CD8-positive, alpha-beta memory T cell (primary cell): Measurements from ENCODE around the gene BLVRA. TPM values are rescaled to one million over a fixed set of nuclear protein-coding genes. Genes with fewer than 3 reads are reported as not detected.
A peak's percentile ranks its signal among the peaks of the same experiment; 100 is the strongest.
"Not testable (repeated sequence)": the region's sequence is repeated elsewhere in the genome, so short reads cannot be mapped to it uniquely, and the experiment has no call there.

ENCODE experiments used
- CTCF ChIA-PET: fragments of 350-600 bp; sonication (Branson Sonifier 250); formaldehyde crosslinking; loops from one replicate; lab custom pipeline; 2021; ENCODE audit warnings: antibody characterized with exemption; lab: Charles Lee
- POLR2A ChIA-PET: fragments of 350-600 bp; sonication (Branson Sonifier 250); formaldehyde crosslinking; loops from one replicate; lab custom pipeline; 2021; ENCODE audit warnings: antibody characterized with exemption; lab: Charles Lee
- DNase-seq, 5 donors: peaks; one replicate each; pipeline versions ENCODE4 v3.0.0 to v3.0.0-alpha.2; 2020 to 2022; ENCODE audit warnings: mixed read lengths in 1 of 5
- H3K27ac ChIP-seq: one replicate; pipeline ENCODE4 v1.7.0; 2013; ENCODE audit warnings: low read depth, mild to moderate bottlenecking, low read length, moderate library complexity
- H3K27me3 ChIP-seq: 2 replicates; pipeline ENCODE4 v1.7.0; 2013; ENCODE audit warnings: low read length, mild to moderate bottlenecking; ENCODE audit not compliant: insufficient read depth, poor library complexity, severe bottlenecking
- H3K36me3 ChIP-seq: 2 replicates; pipeline ENCODE4 v1.7.0; 2013; ENCODE audit warnings: mild to moderate bottlenecking, low read length, moderate library complexity; ENCODE audit not compliant: insufficient read depth
- H3K4me1 ChIP-seq: 2 replicates; pipeline ENCODE4 v1.7.0; 2013; ENCODE audit warnings: mild to moderate bottlenecking, low read length, moderate library complexity; ENCODE audit not compliant: insufficient read depth
- H3K4me3 ChIP-seq: 2 replicates; pipeline ENCODE4 v1.7.0; 2013; ENCODE audit warnings: mild to moderate bottlenecking, low read length
- H3K9me3 ChIP-seq: 2 replicates; pipeline ENCODE4 v1.7.0; 2013; ENCODE audit warnings: mild to moderate bottlenecking, low read length
- H3K27ac Mint-ChIP-seq, 8 donors: one replicate each; pipeline ENCODE4 v1.8.0; 2020 to 2021; ENCODE audit warnings: mixed read lengths in 8 of 8, mild to moderate bottlenecking in 6 of 8, inconsistent platforms in 3 of 8, moderate library complexity in 3 of 8
- H3K27me3 Mint-ChIP-seq, 2 donors: one replicate each; pipeline ENCODE4 v1.8.0; 2020 to 2021; ENCODE audit warnings: mixed read lengths in 2 of 2, mild to moderate bottlenecking in 1 of 2, moderate library complexity in 1 of 2
- H3K36me3 Mint-ChIP-seq, 3 donors: one replicate each; pipeline ENCODE4 v1.8.0; 2020 to 2021; ENCODE audit warnings: mixed read lengths in 3 of 3, inconsistent platforms in 1 of 3, mild to moderate bottlenecking in 1 of 3
- H3K4me1 Mint-ChIP-seq, 3 donors: one replicate each; pipeline ENCODE4 v1.8.0; 2020 to 2021; ENCODE audit warnings: mixed read lengths in 3 of 3, inconsistent platforms in 1 of 3, mild to moderate bottlenecking in 1 of 3
- H3K4me3 Mint-ChIP-seq, 7 donors: one replicate each; pipeline ENCODE4 v1.8.0; 2020 to 2021; ENCODE audit warnings: mixed read lengths in 7 of 7, mild to moderate bottlenecking in 6 of 7, moderate library complexity in 4 of 7, inconsistent platforms in 2 of 7
- H3K9me3 Mint-ChIP-seq, 5 donors: one replicate each; pipeline ENCODE4 v1.8.0; 2020 to 2022; ENCODE audit warnings: mixed read lengths in 5 of 5, mild to moderate bottlenecking in 3 of 5, moderate library complexity in 2 of 5, inconsistent platforms in 1 of 5
- polyA plus RNA-seq: library from polyadenylated mRNA; unstranded; fragments of 300-500 nt; fragmentation: Illumina TruSeq; gene quantifications from one replicate; pipeline ENCODE4 v1.2.3, GENCODE V29; 2021
- total RNA-seq, 2 experiments: library from RNA; stranded (reverse); gene quantifications; one replicate each; pipeline ENCODE4 v1.2.3, GENCODE V29; 2021

The BLVRA gene
- total and polyA plus RNA-seq, 3 experiments from 2014 or later = 26.8 to 52.6 (median 30.1) TPM

DNA sequence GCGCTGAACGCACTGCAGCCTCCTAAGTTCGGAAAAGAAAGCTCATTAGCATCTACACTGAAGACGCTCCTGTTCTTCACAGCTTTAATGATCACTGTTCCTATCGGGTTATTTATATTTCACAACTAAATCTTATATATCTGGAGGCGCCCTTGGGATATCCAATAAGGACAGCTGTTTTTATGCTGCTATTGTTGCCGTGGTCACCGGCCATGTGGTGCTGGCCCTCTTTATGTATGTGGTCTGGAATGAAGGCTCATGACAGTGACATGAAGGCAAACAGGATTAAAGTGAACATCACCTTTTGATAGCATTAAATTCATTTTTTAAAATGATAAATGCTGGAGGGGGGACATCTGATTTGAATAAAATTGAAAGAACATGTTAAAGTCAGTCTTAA is 8.8 kb downstream of the BLVRA start:
- H3K4me1 Mint-ChIP-seq = peaks cover 16 to 31% (median 18%) of the 10 kb centered on the region in 3 donors
- H3K27ac Mint-ChIP-seq = peak overlapping the region in 1 of 8 donors; percentile 44
- Histone ChIP-seq H3K4me3 (no peak overlapping the region), H3K36me3 (no peaks in the 10 kb centered on the region), H3K4me1 (peaks cover 9% of the 10 kb centered on the region), H3K9me3 (no peaks in the 10 kb centered on the region), H3K27ac (no peak overlapping the region), H3K27me3 (no peaks in the 10 kb centered on the region)
- H3K9me3 Mint-ChIP-seq = no peaks in the 10 kb centered on the region
- H3K4me3 Mint-ChIP-seq = no peak overlapping the region
- no peak for DNase-seq
- H3K36me3 Mint-ChIP-seq = peaks cover 0 to 17% (median 4%) of the 10 kb centered on the region in 3 donors
- POLR2A ChIA-PET = no interaction called here
- peaks cover 0 to 3% of the 10 kb centered on the region in 2 donors for H3K27me3 Mint-ChIP-seq
- CTCF ChIA-PET = no interaction called here

DNA sequence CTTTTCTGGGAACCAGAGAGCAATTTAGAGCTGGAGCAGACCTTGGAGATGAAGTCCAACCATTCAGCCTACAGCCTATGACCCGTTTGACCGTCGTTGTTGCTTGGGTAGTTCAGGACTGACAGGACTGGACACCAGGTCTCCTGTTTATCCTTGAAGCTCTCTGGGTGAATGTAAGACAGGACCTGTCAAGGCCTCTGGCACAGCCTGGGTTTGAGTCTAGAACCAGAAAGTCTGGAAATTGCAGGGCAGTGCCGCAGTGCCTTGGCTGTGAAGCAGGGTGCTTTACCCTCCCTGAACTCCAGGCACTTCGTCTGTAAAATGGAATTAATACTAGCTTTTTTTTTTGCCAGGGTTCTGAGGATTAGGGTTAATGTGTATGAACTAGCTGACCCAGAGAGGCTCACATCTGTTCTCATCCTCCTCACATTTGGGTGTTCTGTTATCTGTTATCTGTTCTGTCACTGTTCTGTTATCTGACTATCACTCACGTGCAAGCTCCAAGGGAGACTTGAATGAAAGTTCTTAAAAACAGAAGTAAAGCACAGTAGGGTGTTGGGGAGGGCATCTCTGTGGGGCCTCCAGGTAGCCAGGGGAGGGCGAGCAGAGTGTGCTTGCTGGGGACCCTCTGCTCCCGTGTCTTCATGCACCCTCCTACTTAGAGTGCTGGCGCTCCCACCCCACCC is 9.9 kb downstream of the BLVRA start:
- no peak overlapping the region for H3K27ac ChIP-seq
- peaks cover 9% of the 10 kb centered on the region for H3K4me1 ChIP-seq
- no peaks in the 10 kb centered on the region for H3K9me3 ChIP-seq
- Mint-ChIP-seq H3K27me3 (peaks cover 0 to 3% of the 10 kb centered on the region in 2 donors), H3K4me3 (no peak overlapping the region), H3K27ac (peak overlapping the region in 1 of 8 donors; percentile 43), H3K36me3 (peaks cover 4 to 26% (median 13%) of the 10 kb centered on the region in 3 donors), H3K4me1 (peaks cover 12 to 23% (median 16%) of the 10 kb centered on the region in 3 donors), H3K9me3 (no peaks in the 10 kb centered on the region)
- H3K4me3 ChIP-seq = no peak overlapping the region
- ChIA-PET CTCF (interaction anchor here (1.2 kb wide), 1 partner anchor 10 kb away, joined by 3 read pairs; the partner anchor contains the start of gene BLVRA), POLR2A (no interaction called here)
- H3K27me3 ChIP-seq = no peaks in the 10 kb centered on the region
- no peaks in the 10 kb centered on the region for H3K36me3 ChIP-seq
- DNase-seq = no peak

DNA sequence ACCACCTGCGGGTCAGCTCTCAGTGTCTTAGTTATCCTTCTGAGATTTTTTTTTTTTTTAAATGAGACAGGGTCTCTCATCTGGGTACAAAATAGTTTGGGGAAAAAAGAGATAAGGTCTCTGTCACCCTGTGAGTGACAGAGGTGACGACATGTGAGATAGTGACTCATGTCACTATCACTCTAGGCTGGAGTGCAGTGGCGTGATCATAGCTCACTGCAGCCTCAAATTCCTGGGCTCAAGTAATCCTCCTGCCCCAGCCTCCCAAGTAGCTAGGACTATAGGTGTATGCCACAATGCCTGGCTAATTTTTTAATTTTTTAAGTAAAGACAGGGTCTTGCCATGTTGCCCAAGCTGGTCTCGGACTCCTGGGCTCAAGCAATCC is 10.4 kb downstream of the BLVRA start:
- Histone ChIP-seq H3K27ac (no peak overlapping the region), H3K4me3 (no peak overlapping the region), H3K27me3 (no peaks in the 10 kb centered on the region), H3K9me3 (no peaks in the 10 kb centered on the region), H3K4me1 (peaks cover 9% of the 10 kb centered on the region), H3K36me3 (no peaks in the 10 kb centered on the region)
- Mint-ChIP-seq H3K4me1 (peaks cover 8 to 18% (median 10%) of the 10 kb centered on the region in 3 donors), H3K27ac (no peak overlapping the region), H3K27me3 (peaks cover 0 to 3% of the 10 kb centered on the region in 2 donors), H3K4me3 (no peak overlapping the region), H3K9me3 (no peaks in the 10 kb centered on the region), H3K36me3 (peaks cover 4 to 28% (median 13%) of the 10 kb centered on the region in 3 donors)
- ChIA-PET POLR2A (no interaction called here), CTCF (no interaction called here)
- DNase-seq = no peak

DNA sequence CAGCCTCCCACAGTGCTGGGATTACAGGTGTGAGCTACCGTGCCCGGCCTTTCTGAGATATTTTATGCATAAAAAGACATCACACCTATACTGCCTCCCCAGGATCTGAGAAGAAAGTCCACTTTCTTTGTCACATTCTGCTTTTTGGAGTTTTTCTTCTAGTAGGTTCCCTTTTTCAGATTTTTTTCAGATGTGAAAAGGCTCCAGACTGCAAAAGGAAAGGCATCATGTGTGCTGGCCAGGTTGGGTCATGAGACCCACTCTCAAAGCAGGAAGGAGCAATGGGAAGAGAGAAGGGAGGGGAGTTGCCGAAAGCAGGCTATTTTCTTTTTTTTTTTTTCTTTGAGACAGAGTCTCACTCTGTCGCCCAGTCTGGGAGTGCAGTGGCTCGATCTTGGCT is 10.8 kb downstream of the BLVRA start:
- no peak overlapping the region for H3K4me3 Mint-ChIP-seq
- Histone ChIP-seq H3K9me3 (no peaks in the 10 kb centered on the region), H3K36me3 (no peaks in the 10 kb centered on the region), H3K4me1 (peaks cover 6% of the 10 kb centered on the region), H3K27me3 (no peaks in the 10 kb centered on the region), H3K4me3 (no peak overlapping the region), H3K27ac (no peak overlapping the region)
- peaks cover 5 to 14% (median 6%) of the 10 kb centered on the region in 3 donors for H3K4me1 Mint-ChIP-seq
- CTCF ChIA-PET = no interaction called here
- DNase-seq = no peak
- no peak overlapping the region for H3K27ac Mint-ChIP-seq
- POLR2A ChIA-PET = no interaction called here
- peaks cover 0 to under 1% (median 0%) of the 10 kb centered on the region in 5 donors for H3K9me3 Mint-ChIP-seq
- peaks cover 4 to 28% (median 13%) of the 10 kb centered on the region in 3 donors for H3K36me3 Mint-ChIP-seq
- peaks cover 0 to 3% of the 10 kb centered on the region in 2 donors for H3K27me3 Mint-ChIP-seq

DNA sequence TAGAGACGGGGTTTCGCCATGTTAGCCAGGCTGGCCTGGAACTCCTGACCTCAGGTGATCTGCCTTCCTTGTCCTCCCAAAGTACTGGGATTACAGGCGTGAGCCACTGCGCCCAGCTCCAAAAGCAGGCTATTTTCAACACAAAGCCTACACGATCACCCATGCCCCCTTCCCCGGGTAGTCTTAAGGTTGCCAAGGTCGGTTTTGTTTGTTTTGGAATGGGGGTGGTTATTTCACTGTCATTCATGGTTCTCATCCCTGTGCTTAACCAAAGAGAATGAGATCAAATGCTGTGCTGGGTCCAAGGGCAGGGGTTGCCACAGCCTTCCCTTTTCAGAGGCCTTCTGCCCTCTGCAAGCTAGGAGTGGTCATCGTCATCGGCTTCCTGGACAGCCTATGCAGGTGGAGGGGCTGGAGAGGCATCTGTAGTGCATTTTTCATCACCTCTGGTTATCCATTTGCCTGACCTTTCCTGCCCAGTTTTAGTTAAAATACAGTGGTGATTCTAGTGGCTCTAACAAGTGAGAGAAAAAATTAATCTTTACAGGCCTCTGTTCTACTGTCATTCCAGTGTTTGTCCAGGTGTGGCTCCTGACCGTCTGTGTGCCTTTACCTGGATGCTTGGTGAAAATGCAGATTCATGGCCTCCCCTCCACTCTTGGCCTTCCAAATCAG is 11.4 kb downstream of the BLVRA start:
- Mint-ChIP-seq H3K27ac (no peak overlapping the region), H3K4me3 (no peak overlapping the region), H3K9me3 (peaks cover 0 to 3% (median 0%) of the 10 kb centered on the region in 5 donors), H3K4me1 (peaks cover 0 to 7% (median 2%) of the 10 kb centered on the region in 3 donors), H3K36me3 (peaks cover 4 to 28% (median 13%) of the 10 kb centered on the region in 3 donors), H3K27me3 (peaks cover 0 to 3% of the 10 kb centered on the region in 2 donors)
- Histone ChIP-seq H3K9me3 (no peaks in the 10 kb centered on the region), H3K36me3 (no peaks in the 10 kb centered on the region), H3K27me3 (no peaks in the 10 kb centered on the region), H3K4me3 (no peak overlapping the region), H3K4me1 (no peaks in the 10 kb centered on the region), H3K27ac (no peak overlapping the region)
- no peak for DNase-seq
- POLR2A ChIA-PET = no interaction called here
- CTCF ChIA-PET = interaction anchor here (0.6 kb wide), 1 partner anchor 68 kb away, joined by 3 read pairs; no protein-coding TSS in a partner anchor

DNA sequence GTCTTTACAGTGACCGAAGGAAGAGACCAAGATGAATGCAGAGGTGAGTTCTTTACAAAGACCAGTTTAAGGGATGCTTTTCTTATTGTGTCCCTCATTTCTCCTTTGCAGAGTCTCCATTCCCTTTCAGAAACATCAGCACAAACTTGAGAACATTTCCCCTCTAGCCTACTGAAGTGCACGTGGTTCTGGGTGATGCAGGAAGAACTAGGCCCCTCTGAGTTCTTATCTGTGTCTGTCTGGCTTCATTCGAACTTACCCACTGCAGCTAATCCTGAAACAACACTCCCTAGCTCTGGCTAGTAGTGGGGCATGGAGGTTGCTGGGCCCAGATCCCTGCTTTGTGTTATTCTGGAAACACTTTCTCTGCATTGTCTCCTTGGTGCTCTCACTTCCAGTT is 12.6 kb downstream of the BLVRA start:
- Histone ChIP-seq H3K4me1 (no peaks in the 10 kb centered on the region), H3K4me3 (no peak overlapping the region), H3K36me3 (no peaks in the 10 kb centered on the region), H3K27me3 (no peaks in the 10 kb centered on the region), H3K27ac (no peak overlapping the region), H3K9me3 (no peaks in the 10 kb centered on the region)
- Mint-ChIP-seq H3K27ac (peak overlapping the region in 3 of 8 donors; percentile 19 to 64 (median 32)), H3K4me1 (peaks cover 0 to 7% (median 2%) of the 10 kb centered on the region in 3 donors), H3K4me3 (no peak overlapping the region), H3K27me3 (peaks cover 0 to 3% of the 10 kb centered on the region in 2 donors), H3K36me3 (peaks cover 4 to 28% (median 13%) of the 10 kb centered on the region in 3 donors), H3K9me3 (peaks cover 0 to 5% (median 0%) of the 10 kb centered on the region in 5 donors)
- CTCF ChIA-PET = no interaction called here
- DNase-seq = no peak
- POLR2A ChIA-PET = no interaction called here

DNA sequence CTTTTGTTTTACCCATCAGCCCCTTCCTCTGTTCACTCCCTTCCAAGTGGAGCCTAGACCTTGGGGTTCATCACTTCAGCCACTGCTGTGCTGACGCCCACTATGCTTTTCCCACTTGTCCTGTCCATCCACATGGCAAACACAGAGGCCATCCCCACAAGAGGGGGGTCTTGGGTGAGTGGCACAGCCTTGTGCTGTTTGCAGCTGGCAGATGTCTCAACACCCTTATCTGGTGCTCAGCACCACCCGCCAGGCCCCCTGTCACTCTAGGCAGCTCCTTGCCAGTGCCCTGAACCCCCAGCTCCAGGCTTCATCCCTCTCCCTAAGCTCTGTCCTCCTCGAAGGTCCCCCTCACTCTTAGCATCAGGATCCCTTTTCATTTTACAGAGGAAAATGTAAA is 13.1 kb downstream of the BLVRA start:
- Histone ChIP-seq H3K4me3 (no peak overlapping the region), H3K27ac (no peak overlapping the region), H3K36me3 (no peaks in the 10 kb centered on the region), H3K27me3 (no peaks in the 10 kb centered on the region), H3K4me1 (no peaks in the 10 kb centered on the region), H3K9me3 (no peaks in the 10 kb centered on the region)
- peaks cover 0 to 5% (median 3%) of the 10 kb centered on the region in 5 donors for H3K9me3 Mint-ChIP-seq
- H3K4me3 Mint-ChIP-seq = no peak overlapping the region
- H3K27me3 Mint-ChIP-seq = peaks cover 0 to 3% of the 10 kb centered on the region in 2 donors
- peaks cover 0 to 10% (median 4%) of the 10 kb centered on the region in 3 donors for H3K4me1 Mint-ChIP-seq
- CTCF ChIA-PET = no interaction called here
- no peak for DNase-seq
- POLR2A ChIA-PET = no interaction called here
- peak overlapping the region in 4 of 8 donors; percentile 4 to 47 (median 19) for H3K27ac Mint-ChIP-seq
- H3K36me3 Mint-ChIP-seq = peaks cover 4 to 31% (median 17%) of the 10 kb centered on the region in 3 donors

DNA sequence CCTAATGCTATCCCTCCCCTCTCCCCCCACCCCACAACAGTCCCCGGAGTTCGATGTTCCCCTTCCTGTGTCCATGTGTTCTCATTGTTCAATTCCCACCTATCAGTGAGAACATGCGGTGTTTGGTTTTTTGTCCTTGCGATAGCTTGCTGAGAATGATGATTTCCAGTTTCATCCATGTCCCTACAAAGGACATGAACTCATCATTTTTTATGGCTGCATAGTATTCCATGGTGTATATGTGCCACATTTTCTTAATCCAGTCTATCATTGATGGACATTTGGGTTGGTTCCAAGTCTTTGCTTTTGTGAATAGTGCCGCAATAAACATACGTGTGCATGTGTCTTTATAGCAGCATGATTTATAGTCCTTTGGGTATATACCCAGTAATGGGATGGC is 14.8 kb downstream of the BLVRA start:
- H3K4me3 ChIP-seq, H3K27ac Mint-ChIP-seq, H3K9me3 Mint-ChIP-seq, CTCF ChIA-PET, H3K27me3 Mint-ChIP-seq, H3K4me1 ChIP-seq, H3K4me3 Mint-ChIP-seq, POLR2A ChIA-PET, H3K27me3 ChIP-seq, H3K36me3 ChIP-seq, H3K9me3 ChIP-seq, DNase-seq, H3K4me1 Mint-ChIP-seq, H3K27ac ChIP-seq: not testable (repeated sequence)
- H3K36me3 Mint-ChIP-seq = peaks cover 5 to 30% (median 21%) of the 10 kb centered on the region in 3 donors
